NCI-H526 (cell line): ENCODE results near the gene FTO.

Experiments
- DNase-seq, 2 experiments: peaks; one replicate each; lab custom pipeline; 2025; lab: John Stamatoyannopoulos, UW

The FTO gene

DNA sequence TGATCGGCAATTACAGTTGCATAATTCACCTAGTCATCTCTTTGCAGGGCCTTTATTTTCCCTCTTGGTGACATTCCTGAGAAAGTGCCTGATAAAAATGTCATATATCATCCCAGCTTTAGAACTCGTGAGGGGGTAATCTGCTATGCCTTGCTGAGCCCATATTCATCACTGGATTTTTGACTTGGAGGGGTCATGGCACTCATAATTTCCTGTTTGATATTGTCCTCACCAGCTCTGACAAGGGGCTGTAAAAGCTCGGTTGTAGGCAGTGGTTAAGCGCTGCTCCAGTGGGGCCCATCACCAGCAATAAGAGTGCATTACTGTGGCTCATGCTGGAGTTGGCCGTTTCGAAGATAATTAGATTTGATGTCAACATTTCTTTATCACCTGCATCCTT is 355.4 kb downstream of the FTO start:
- DNase-seq = no peak

GRCh38 chr16:54060599-54061421 is 356.9 kb downstream of the FTO start:
- DNase-seq = no peak

DNA sequence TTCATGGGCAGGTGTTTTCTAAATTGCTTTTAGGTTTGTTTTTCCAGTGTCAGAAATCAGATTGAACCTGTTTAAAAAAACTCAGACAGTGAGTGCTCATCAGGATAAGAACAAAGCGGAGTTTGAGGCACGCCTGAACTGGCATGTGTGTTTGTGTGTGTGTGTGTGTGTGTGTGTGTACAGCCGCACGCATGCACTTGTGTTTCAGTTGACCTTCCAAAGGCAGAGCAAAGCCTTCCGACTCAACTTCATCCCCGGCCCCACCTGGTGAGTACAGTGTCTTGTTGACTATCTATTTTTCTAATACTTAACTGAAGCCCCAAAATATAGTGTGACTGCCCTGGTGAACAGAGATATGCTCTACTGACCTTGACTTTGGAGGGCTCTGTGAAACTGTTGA is 357.5 kb downstream of the FTO start:
- no peak for DNase-seq

DNA sequence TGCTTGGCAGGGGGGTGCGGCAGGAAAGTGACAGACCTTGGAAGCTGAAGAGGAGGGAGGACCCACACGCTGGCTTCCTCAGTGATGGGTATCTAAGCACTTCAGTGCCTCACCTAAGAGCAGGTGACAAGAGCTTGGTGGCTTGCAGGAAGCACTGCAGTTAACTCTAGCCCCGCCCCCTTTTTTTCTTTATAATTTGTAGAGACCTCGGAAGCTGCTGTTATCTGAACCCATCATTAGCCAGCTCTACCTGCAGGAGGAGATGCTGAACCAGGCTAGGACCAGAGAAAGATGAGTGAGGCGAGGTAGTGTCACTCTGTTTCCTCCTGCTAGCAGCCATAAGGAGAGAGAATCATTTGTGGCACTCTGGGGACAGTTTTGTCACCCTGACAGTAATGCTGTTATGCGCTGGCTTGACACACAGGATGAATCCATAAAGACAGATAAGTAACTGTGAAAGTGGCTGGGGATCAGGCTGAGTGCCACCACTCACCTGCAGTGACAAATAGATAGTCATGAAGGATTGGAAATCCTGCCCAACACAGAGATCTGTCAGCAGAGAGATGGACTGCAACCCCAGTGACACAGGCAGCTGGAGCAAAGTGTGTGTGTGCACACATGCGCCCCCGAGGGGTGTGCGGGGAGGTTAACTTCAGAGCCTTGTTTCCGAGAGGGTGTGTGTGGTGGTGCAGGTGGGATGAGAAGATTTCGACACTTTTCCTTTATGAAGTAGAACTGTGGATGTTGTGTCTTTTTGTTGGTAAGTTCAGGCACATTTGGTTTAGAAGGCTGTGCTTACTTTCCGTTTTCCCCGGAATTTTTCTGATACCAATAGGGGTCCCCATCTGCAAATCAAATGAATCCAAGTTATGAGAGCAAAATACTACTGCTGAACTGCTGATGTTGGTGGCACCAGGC is 358.7 kb downstream of the FTO start:
- DNase-seq = no peak

DNA sequence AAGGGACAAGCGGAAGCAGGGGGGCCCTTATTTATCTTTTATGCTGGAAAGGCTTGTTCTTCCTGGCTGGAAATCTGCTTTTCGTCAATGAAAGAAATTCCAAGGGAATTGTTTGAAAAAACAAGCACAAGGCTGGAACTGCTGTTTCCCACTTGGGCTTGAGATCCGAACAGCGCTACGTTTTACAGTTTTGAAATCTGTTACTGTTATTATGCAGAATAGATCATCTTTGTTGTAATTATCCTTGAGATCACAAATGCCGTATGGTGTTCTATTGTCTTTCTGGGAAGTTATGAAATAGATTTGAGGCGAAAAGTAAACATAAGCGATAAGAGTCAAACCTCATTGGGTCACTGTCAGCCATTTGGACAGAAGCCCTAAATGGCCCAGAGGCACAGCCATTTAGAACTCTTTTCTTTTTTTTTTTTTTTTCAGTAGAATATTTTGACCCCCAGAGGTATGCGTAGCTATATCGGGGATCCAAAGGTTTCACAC is 359.4 kb downstream of the FTO start:
- DNase-seq = no peak

- no peak for DNase-seq
These were observed 362.6 kb downstream of the FTO start for GRCh38 chr16:54066451-54067105.

GRCh38 chr16:54067322-54068065 is 363.5 kb downstream of the FTO start:
- DNase-seq = no peak

- DNase-seq = no peak
These were observed 364.3 kb downstream of the FTO start for GRCh38 chr16:54068212-54068611.

GRCh38 chr16:54069601-54070239 is 365.8 kb downstream of the FTO start:
- DNase-seq = no peak

GRCh38 chr16:54070789-54071343 is 366.9 kb downstream of the FTO start:
- no peak for DNase-seq

DNA sequence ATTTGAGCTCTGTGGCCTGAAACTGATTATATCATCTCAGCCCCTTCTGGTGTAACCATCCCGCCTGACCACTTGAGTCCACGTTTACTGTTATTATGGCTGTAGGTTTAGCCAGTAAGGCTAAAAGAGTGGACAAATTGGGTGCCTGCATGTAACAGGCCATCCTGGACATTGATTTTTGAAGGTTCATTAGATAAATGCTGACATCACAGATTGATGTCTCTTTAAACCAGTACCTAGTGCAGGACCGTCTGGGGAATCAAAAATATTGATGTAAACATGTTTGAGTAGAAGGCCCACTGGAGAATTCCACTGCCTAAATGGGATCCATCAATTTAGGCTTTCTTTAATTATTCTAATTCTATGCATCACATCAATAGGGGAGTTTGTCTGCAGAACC is 367.6 kb downstream of the FTO start:
- DNase-seq = no peak

DNA sequence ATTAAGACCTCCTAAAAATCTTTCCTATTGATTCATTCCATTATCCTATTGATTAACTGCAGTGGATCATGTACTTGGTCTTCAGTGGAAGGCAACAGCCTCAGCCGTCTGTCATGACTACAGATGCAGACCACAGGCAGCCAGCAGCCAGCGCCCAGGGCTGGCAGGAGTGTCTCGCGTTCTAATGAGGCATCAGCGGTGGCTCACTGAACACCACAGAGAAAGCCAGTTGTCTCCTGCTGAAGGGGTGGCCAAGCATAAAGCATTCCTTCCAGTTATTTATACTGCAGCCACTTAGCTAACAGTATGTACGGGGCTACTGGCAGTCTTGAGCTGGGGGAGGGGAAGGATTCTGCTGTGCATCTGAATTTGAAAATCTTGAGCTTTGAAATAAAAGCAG is 368.3 kb downstream of the FTO start:
- DNase-seq = no peak

DNA sequence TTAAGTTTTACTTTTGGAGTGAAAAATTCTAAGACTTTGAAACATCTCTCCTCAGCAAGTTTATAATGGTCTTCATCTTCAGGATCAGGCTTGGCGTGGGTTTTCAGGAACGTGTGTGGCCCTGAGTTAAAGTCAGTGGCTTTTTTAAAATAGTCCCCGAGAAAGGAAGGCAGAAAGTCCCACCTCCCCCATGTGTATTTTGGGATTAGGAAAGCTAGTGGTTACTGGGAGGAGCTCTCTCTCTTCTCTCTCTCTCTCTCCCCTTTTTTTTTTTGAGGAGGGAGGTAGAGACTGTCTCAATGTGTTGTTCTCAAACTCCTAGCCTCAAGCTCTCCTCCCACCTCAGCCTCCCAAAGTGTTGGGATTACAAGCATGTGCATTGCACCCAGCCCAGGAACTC is 369.4 kb downstream of the FTO start:
- DNase-seq = no peak

DNA sequence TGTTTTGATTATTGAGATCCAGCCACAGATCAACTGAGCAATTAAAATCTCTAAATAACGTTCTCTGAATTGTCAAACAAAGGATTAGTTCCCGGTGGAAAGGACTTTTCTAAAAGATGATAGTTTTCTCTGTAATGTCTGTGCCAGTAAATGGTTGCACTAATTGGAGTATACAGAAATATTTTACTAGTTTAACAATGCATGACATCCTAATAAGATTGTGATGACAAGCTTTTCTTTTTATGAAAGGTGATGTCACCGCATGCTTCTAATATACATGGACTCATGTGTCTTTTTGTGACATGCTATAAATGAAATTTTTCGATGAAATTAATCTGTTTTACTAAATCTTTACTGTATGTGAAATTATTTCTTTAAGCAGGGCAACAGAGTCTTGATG is 371.5 kb downstream of the FTO start:
- no peak for DNase-seq

DNA sequence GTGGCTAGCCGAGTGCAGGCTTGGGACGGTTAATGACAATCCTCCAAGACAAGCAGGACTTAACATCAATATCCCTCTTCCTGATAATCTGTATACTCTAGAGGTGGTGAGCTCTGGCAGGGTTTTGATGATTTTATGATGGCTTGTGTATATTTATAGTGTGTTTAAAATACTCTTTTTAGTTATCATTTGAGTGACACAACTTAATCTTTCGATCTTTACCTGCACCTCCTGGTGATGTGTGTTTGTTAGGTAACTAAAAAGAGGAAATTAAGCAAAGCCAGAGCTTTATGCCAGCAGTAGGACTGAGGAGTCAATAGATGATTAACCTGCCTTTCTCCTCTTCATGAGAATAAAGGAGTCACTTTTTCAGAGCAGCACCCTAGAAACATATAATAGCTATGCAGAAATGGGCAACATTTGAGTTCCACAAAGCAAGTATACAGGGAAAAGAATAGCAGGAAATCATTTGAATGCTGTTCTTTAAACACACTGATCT is 372.1 kb downstream of the FTO start:
- DNase-seq = no peak

GRCh38 chr16:54077050-54077821 is 373.3 kb downstream of the FTO start:
- no peak for DNase-seq

- DNase-seq = no peak
These were observed 376.6 kb downstream of the FTO start for GRCh38 chr16:54080524-54081008.

- DNase-seq = no peak
These were observed 382.8 kb downstream of the FTO start for GRCh38 chr16:54086791-54087190.

GRCh38 chr16:54090602-54091001 is 386.6 kb downstream of the FTO start:
- DNase-seq = no peak

- no peak for DNase-seq
These were observed 389.3 kb downstream of the FTO start for GRCh38 chr16:54093281-54093680.
